Measurements from ENCODE around the gene PLA2G10. TPM values are rescaled to one million over a fixed set of nuclear protein-coding genes. Genes with fewer than 3 reads are reported as not detected.
"Not testable (repeated sequence)": the region's sequence is repeated elsewhere in the genome, so short reads cannot be mapped to it uniquely, and the experiment has no call there.

The PLA2G10 gene, protein sequence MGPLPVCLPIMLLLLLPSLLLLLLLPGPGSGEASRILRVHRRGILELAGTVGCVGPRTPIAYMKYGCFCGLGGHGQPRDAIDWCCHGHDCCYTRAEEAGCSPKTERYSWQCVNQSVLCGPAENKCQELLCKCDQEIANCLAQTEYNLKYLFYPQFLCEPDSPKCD
- total RNA-seq (10 to 100 TPM in 1 of 5 donors, 1 to 10 TPM in 2, not detected in 2; 1.6 to 14.2 (median 4.6) TPM), polyA plus RNA-seq (1 to 10 TPM; 1.4 to 5.7 (median 2.6) TPM)
- long read RNA-seq, donor 1, partial matches to known transcripts: 0 of 2 reads
- long read RNA-seq, donor 1, other reads (novel, unspliced or antisense): 0 of 2 reads
- long read RNA-seq, donor 2, partial matches to known transcripts: 0 of 4 reads
- long read RNA-seq, donor 2, other reads (novel, unspliced or antisense): 0 of 4 reads
- long read RNA-seq, donor 3, partial matches to known transcripts: 0 of 2 reads
- long read RNA-seq, donor 3, other reads (novel, unspliced or antisense): 0 of 2 reads
- long read RNA-seq, donor 4, partial matches to known transcripts: 0 of 2 reads
- long read RNA-seq, donor 4, other reads (novel, unspliced or antisense): 0 of 2 reads
- long read RNA-seq, donor 5: 0 reads
- long read RNA-seq, donor 6, transcript PLA2G10-201 (4 exons, 1,000 nt): major isoform, 10 of 10 reads
- long read RNA-seq, donor 6, partial matches to known transcripts: 0 of 10 reads
- long read RNA-seq, donor 6, other reads (novel, unspliced or antisense): 0 of 10 reads
- long read RNA-seq, donor 7, transcript PLA2G10-201 (4 exons, 1,000 nt): major isoform, 19 of 19 reads
- long read RNA-seq, donor 7, partial matches to known transcripts: 0 of 19 reads
- long read RNA-seq, donor 7, other reads (novel, unspliced or antisense): 0 of 19 reads
- long read RNA-seq, donor 8: 0 reads
- long read RNA-seq, donor 9: 0 reads
- long read RNA-seq, donor 10, partial matches to known transcripts: 0 of 1 reads
- long read RNA-seq, donor 10, other reads (novel, unspliced or antisense): 0 of 1 reads

- H3K9me3 ChIP-seq; H3K4me3 ChIP-seq; DNase-seq; H3K27ac ChIP-seq; intact Hi-C loops (cut with DNase I; ENCODE audit: low total_unique reads); H3K4me1 ChIP-seq; H3K36me3 ChIP-seq; H3K27me3 ChIP-seq: not testable (repeated sequence)
- WGBS, 5 donors: no CpG with 5 or more reads among the region's 28 CpGs
These were observed at the start of gene PLA2G10 for GRCh38 chr16:14694129-14694528. Gene PLA2G10 (minus strand): TSS chr16:14694308. CDS start chr16:14694229, 79 bp downstream.

- H3K4me1 ChIP-seq; H3K36me3 ChIP-seq; H3K4me3 ChIP-seq; intact Hi-C loops (cut with DNase I; ENCODE audit: low total_unique reads); DNase-seq; H3K9me3 ChIP-seq; H3K27ac ChIP-seq; H3K27me3 ChIP-seq: not testable (repeated sequence)
- no CpG with 5 or more reads among the region's 73 CpGs for whole genome bisulfite sequencing, 5 donors
These were observed 48.4 kb upstream of the PLA2G10 start, which contains the start of gene NPIPA2 for GRCh38 chr16:14742273-14743128. Gene NPIPA2 (plus strand): TSS chr16:14742533. CDS start chr16:14748066, 5,533 bp downstream.

DNA sequence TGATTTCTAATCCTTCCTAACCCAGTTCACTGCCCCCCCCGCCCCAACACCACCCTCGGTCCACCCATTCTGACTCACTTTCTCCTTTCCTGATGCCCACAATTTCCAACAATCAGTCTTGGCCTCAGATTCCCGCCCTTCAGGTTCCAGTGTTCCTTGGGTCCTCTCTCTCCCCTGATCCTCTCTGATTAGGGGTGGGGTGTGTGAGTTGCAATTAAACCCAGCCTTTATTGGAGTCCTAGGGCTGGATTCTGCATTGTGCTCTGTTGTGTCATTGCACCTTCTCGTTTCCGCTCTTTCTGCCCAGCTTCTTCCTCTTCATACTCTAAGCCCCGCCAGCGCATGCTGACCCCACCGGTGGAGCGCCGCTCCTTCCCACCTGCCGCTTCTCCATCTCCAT lies 47.7 kb upstream of the PLA2G10 start:
- WGBS, 5 donors: no CpG with 5 or more reads among the region's 11 CpGs

GRCh38 chr16:14740832-14741385 lies 46.8 kb upstream of the PLA2G10 start:
- H3K4me1 ChIP-seq; H3K27me3 ChIP-seq; intact Hi-C loops (cut with DNase I; ENCODE audit: low total_unique reads); H3K36me3 ChIP-seq; H3K9me3 ChIP-seq; H3K27ac ChIP-seq; H3K4me3 ChIP-seq; DNase-seq: not testable (repeated sequence)
- WGBS, 5 donors: 20 to 42% (median 40%) methylated on average over 1 to 3 of the region's 10 CpGs; no CpG with 5 or more reads in 2 of the 5 donors

More for the DNA sequence above, 47.7 kb upstream of the PLA2G10 start:
- H3K27ac ChIP-seq; H3K9me3 ChIP-seq; H3K36me3 ChIP-seq; H3K4me1 ChIP-seq; H3K27me3 ChIP-seq; DNase-seq; intact Hi-C loops (cut with DNase I; ENCODE audit: low total_unique reads); H3K4me3 ChIP-seq: not testable (repeated sequence)

- intact Hi-C loops (cut with DNase I; ENCODE audit: low total_unique reads); H3K27me3 ChIP-seq; H3K9me3 ChIP-seq; H3K36me3 ChIP-seq; DNase-seq; H3K4me3 ChIP-seq; H3K4me1 ChIP-seq; H3K27ac ChIP-seq: not testable (repeated sequence)
- no CpG with 5 or more reads among the region's 28 CpGs for WGBS, 5 donors
These were observed 39.1 kb upstream of the PLA2G10 start for GRCh38 chr16:14733233-14733632.

- intact Hi-C loops (cut with DNase I; ENCODE audit: low total_unique reads); H3K9me3 ChIP-seq; DNase-seq; H3K4me3 ChIP-seq; H3K36me3 ChIP-seq; H3K4me1 ChIP-seq; H3K27me3 ChIP-seq; H3K27ac ChIP-seq: not testable (repeated sequence)
- WGBS, 5 donors: no CpG with 5 or more reads among the region's 73 CpGs
These were observed 9.3 kb upstream of the PLA2G10 start, which contains the start of gene NPIPA3 for GRCh38 chr16:14703156-14704011. Gene NPIPA3 (plus strand): TSS chr16:14703411. CDS start chr16:14708944, 5,533 bp downstream.

GRCh38 chr16:14702672-14703071 lies 8.6 kb upstream of the PLA2G10 start:
- H3K9me3 ChIP-seq: not testable (repeated sequence)

GRCh38 chr16:14701859-14702258 lies 7.8 kb upstream of the PLA2G10 start:
- H3K27ac ChIP-seq; H3K4me1 ChIP-seq; H3K27me3 ChIP-seq; H3K36me3 ChIP-seq; DNase-seq; H3K4me3 ChIP-seq; H3K9me3 ChIP-seq; intact Hi-C loops (cut with DNase I; ENCODE audit: low total_unique reads): not testable (repeated sequence)
- 3 to 53% (median 27%) methylated on average over 1 to 2 of the region's 7 CpGs; no CpG with 5 or more reads in 2 of the 5 donors for WGBS, 5 donors

More at GRCh38 chr16:14702672-14703071, 8.6 kb upstream of the PLA2G10 start:
- H3K4me1 ChIP-seq; DNase-seq; H3K36me3 ChIP-seq; H3K27ac ChIP-seq; H3K27me3 ChIP-seq; H3K4me3 ChIP-seq; intact Hi-C loops (cut with DNase I; ENCODE audit: low total_unique reads): not testable (repeated sequence)
- WGBS, 5 donors: no CpG with 5 or more reads among the region's 11 CpGs

GRCh38 chr16:14685870-14686793 lies 8.0 kb downstream of the PLA2G10 start:
- H3K4me1 ChIP-seq; H3K4me3 ChIP-seq; H3K9me3 ChIP-seq; H3K36me3 ChIP-seq; H3K27me3 ChIP-seq; H3K27ac ChIP-seq; DNase-seq; intact Hi-C loops (cut with DNase I; ENCODE audit: low total_unique reads): not testable (repeated sequence)
- WGBS, 5 donors: 80 to 87% (median 81%) methylated on average over 15 of the region's 15 CpGs
